Retinal pigment epithelial cell (primary cell): Measurements from ENCODE around the gene LLGL2.

ENCODE experiments used
- DNase-seq: peaks from one replicate; pipeline ENCODE4 v3.0.0-alpha.2; 2010; ENCODE audit warnings: low read depth
- H3K4me3 ChIP-seq: 2 replicates; pipeline ENCODE4 v1.5.1; 2011; ENCODE audit warnings: mild to moderate bottlenecking, low read length, control low read depth, moderate library complexity
- TF ChIP-seq, protein P1 (sequence below): conservative IDR thresholded peaks from 2 replicates; pipeline ENCODE4 v1.5.1; 2011; ENCODE audit warnings: low read depth, low read length, control low read depth, inconsistent platforms

LLGL2 gene

GRCh38 chr17:75525806-75526554 is 483 bp downstream of the LLGL2 start:
- no peak for DNase-seq
- peak overlapping the region; percentile 50 for H3K4me3 ChIP-seq
- TF ChIP-seq, protein P1, sequence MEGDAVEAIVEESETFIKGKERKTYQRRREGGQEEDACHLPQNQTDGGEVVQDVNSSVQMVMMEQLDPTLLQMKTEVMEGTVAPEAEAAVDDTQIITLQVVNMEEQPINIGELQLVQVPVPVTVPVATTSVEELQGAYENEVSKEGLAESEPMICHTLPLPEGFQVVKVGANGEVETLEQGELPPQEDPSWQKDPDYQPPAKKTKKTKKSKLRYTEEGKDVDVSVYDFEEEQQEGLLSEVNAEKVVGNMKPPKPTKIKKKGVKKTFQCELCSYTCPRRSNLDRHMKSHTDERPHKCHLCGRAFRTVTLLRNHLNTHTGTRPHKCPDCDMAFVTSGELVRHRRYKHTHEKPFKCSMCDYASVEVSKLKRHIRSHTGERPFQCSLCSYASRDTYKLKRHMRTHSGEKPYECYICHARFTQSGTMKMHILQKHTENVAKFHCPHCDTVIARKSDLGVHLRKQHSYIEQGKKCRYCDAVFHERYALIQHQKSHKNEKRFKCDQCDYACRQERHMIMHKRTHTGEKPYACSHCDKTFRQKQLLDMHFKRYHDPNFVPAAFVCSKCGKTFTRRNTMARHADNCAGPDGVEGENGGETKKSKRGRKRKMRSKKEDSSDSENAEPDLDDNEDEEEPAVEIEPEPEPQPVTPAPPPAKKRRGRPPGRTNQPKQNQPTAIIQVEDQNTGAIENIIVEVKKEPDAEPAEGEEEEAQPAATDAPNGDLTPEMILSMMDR = no peak

DNA sequence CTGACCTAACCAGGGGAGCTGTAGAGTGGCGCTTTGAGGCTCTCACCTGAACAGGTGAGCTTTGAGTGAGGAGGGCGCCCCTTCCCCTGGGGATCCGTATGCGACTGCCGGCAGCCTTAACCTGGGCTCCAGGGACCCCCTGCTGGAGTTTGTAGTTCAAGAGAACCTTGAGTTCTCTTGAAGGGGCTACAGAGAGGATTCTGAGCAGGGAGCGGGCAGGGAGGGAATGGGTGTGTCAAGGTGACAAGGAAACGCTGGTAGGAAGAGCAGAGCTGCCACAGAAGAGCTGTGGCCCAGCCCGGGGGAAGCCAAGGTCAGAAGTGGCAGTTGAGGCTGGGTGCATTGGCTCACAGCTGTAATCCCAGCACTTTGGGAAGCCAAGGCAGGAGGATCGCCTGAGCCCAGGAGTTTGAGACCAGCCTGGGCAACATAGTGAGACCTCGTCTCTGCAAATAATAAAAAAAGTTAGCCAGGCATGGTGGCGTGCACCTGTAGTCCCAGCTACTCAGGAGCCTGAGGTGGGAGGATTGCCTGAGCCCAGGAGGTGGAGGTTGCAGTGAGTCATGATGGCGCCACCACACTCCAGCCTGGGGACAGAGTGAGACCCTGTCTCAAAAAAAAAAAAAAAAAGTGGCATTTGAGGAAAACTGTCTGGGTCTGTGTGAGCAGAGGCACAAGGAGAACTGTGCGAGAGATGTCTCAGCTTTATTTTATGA is 1.2 kb downstream of the LLGL2 start:
- TF ChIP-seq, protein P1 = no peak
- peak overlapping the region; percentile 50 for H3K4me3 ChIP-seq
- DNase-seq = no peak

- TF ChIP-seq, protein P1 = no peak
- no peak overlapping the region for H3K4me3 ChIP-seq
- DNase-seq = no peak
These were observed 5.6 kb downstream of the LLGL2 start for GRCh38 chr17:75530837-75531720.

GRCh38 chr17:75531721-75532072 is 6.2 kb downstream of the LLGL2 start:
- no peak for DNase-seq
- no peak overlapping the region for H3K4me3 ChIP-seq
- TF ChIP-seq, protein P1 = no peak

DNA sequence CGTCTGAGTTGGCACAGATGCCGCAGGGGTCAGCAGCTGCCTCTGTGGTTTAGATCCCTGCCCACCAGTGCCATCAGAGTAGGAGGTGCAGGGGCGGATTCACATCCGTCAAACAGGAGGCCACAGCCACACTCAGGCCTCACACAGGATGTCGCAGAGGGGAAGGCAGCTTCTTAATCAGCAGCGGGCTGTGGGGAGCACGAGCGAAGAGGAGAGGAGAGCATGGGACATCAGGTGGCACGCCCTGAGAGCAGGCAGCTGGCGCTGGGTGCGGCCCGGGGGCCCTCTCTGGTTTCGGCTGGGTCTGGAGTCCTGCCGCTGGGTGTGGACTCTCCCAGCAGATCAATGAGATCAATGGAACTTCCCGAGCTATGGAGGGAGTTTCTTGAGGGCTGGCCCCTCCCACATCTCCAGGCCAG is 9.6 kb downstream of the LLGL2 start:
- no peak for DNase-seq

GRCh38 chr17:75535871-75536270 is 10.4 kb downstream of the LLGL2 start:
- DNase-seq = no peak
- TF ChIP-seq, protein P1 = no peak
- H3K4me3 ChIP-seq = no peak overlapping the region

More for the DNA sequence above, 9.6 kb downstream of the LLGL2 start:
- no peak overlapping the region for H3K4me3 ChIP-seq
- TF ChIP-seq, protein P1 = no peak
